ENCODE data around the gene GALNT2.

Gene GALNT2

DNA sequence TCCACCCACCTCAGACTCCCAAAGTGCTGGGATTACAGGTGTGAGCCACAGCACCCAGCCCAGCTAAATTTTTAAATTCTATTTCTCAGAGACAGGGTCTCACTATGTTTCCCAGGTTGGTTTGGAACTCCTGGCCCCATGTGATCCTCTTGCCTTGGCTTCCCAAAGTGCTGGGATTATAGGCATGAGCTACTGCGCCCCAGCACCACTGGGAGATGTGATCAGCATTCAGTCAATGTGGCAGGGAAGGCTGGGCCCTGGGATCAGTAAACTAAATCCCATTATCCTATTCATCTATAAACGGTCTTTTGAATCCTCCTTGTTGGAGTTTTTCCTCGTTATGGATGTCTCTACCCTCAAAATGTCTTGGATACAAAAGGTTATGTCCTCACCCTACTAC is 245.6 kb downstream of the GALNT2 start:
- DNase-seq = no peak

DNA sequence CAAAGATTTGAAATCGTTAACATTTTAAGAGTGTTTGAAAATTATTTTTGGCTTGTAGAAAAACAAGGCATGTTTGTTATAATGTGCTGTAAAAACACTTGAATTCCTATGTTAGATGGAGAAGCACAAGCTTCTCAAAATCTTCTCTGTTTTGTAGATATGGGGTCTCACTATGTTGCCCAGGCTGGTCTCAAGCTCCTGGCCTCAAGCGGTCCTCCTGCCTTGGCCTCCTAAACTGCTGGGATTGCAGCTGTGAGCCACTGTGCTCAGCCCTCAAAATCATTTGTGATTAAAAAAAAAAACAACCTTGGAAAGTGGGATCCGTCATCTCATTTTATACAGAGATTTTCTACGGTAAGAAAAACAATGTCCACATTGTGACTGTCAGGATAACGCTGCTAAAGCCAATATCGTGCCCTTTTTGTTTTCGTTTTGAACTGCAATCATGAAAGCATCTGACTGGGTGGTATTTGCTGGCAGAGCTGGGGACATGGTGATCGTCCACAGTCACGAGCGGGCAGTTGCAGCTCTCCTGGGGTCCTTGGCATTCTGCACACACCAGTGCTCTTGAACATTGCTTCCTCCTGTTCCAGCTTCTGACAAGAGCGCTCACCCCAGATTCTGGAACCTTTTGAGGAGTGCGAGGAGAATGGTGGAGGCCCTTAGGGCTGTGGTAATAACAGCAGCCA is 246.6 kb downstream of the GALNT2 start:
- no peak for DNase-seq

GRCh38 chr1:230314142-230314470 is 247.1 kb downstream of the GALNT2 start:
- DNase-seq = no peak

DNA sequence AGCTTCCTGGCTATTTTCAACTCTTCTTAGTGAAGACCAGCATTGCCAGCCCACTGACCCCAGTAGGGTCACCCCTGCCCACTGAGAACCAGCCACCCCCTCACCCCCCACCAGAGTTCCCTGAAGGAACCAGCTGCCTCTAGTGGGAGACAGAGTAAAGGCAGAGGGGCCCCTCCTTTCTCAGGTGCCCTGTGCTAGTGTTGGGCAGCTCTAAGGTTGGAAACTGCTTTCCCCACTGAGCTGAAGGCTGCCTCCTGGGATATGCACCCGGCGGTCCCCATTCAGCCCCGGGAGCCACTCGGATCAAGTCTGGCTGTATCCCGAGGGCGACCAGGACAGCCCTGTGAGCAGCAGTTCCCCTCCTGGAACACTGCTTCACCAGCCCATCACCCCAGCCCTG is 248.1 kb downstream of the GALNT2 start:
- DNase-seq = no peak

DNA sequence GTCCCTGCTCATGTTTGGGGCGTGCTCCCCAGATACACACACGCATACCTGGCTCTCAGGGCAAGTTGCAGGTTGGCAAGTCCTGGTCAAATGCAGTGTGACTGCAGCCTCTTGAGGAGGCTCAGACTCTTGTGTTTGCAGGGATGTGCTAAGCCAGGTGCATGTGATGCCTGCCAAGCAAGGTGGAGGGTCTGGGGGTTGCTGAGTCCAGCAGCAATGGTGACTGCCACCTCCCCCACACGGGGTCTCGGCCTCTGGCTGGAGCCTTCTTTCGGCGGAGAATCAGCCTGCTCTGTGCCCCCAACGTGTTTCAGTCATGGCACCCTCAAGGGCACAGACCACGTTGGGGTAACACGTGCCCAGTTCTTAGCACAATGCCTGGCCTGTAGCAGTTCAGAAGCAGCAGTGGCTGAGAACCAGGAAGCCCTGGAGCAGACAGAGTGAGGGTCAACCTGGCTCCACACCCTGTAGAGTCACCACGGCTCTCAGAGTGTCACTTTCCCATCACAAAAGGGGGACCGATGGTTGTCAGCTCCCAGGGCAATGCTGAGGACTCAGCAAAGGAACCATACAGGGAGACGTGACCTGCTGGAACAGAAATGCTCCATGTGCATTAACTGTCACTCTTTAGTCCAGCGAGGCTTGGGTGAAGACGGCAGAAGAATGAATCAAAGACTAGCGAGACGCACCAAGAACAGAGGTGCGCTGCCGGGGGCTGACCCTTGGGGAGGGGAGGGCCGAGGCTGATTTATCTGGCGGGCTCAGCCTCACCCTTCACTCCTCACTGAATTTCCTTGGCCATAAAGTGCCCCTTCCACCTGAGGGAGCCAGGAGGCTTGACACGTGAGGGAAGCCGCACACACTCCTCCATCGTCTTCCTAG is 250.1 kb downstream of the GALNT2 start:
- DNase-seq = no peak

GRCh38 chr1:230317823-230318819 is 251.1 kb downstream of the GALNT2 start:
- DNase-seq = no peak

- no peak for DNase-seq
Observed at GRCh38 chr1:230319014-230319747, 252.1 kb downstream of the GALNT2 start.

DNA sequence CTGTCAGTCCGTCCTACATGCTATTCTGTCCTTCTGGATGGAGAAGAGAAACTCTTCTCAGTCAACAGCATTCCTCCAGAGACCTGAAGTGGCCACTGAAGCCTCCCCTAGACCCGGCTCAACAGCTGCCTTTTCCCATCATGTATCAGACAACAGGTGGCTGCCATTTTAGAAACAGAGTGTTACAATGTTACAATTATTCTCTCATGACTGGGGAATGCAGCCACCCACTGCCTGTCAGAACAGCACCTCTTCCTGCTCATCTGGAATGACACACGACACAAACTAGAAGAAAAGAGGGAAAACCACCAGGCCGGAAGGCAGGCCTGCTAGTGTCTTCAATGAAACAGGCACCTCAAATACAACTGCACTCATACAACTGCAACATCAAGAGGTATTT is 253.8 kb downstream of the GALNT2 start:
- no peak for DNase-seq

GRCh38 chr1:230321341-230321740 is 254.3 kb downstream of the GALNT2 start:
- DNase-seq = no peak

DNA sequence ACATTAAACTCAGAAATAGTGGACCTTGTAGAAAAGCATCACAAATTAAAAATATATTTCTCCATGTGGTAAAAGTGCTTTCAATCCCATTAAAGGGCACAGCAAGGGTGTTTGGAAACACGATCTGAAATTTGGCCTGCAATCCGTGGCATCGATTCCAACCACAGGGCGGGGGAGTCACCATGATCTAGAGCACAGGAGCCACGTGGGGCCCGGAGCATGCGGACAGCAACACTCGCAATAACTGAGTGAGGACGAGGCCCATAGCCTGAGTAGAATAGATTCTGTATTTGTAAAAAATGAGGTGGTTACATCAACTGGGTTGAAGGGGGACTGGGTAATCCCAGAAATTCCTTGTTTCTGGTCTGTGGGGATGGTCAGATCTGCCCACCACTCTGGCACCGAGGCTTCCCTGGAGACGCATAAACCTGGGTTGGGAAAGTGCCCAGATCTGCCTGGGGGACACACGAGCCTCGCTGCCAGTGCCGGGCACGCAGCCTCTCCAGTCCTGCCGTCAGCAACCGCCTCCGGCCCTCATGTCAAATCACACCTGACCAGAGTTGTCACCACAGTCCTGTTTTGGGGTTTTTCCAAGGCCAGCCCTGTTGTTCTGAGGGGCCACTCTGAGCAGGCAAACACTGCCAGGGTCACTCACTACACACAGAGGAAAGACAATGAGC is 254.8 kb downstream of the GALNT2 start:
- DNase-seq = no peak

- DNase-seq = no peak
Observed at GRCh38 chr1:230322421-230322756, 255.4 kb downstream of the GALNT2 start.

DNA sequence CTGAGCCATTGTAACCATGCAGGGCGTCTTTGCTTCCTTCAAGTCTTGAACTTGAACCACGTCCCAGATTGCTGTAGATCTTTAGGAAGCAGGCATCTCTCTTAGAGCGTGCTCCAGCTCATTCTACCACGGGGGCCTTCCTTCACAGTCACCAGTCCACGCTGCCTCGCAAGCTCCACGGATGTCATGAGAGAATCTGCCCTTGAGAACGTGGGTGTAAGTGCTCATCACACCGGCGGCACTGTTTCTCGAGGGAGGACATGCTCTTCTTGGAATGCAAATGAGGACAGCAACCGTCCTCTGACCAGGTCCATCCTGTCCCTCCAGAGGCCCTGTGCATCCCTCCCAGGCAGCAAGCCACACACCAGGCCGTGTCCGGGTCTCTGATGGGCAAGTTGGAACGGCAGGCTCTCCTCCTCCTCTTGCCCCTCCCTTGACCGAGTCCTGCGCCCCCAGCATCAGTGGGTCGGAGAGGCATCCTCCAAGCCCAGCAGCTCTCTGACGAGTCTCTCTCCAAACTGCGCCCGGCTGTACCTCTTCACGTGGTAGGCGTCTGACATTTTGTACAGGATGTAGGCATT is 256.0 kb downstream of the GALNT2 start:
- DNase-seq = no peak

DNA sequence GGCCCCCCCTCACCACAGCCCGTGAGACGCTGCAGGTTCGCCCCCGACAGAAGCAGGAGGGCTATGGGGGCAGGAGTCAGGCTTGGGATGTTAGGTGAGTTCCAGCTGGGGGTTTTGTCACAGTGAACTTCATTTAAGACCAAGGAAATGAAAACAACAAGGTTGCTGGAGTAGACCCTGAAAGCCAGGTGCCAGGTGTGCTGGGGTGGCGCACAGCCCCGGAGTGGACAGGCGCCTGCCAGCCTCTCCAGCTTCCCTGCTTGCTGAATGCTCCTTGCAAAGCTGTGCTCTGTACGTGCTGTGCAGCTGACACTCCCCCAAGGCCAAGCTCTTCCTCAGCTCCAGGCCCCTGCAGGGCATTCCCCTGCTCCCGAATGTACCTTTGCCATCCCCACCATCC is 256.6 kb downstream of the GALNT2 start:
- no peak for DNase-seq

DNA sequence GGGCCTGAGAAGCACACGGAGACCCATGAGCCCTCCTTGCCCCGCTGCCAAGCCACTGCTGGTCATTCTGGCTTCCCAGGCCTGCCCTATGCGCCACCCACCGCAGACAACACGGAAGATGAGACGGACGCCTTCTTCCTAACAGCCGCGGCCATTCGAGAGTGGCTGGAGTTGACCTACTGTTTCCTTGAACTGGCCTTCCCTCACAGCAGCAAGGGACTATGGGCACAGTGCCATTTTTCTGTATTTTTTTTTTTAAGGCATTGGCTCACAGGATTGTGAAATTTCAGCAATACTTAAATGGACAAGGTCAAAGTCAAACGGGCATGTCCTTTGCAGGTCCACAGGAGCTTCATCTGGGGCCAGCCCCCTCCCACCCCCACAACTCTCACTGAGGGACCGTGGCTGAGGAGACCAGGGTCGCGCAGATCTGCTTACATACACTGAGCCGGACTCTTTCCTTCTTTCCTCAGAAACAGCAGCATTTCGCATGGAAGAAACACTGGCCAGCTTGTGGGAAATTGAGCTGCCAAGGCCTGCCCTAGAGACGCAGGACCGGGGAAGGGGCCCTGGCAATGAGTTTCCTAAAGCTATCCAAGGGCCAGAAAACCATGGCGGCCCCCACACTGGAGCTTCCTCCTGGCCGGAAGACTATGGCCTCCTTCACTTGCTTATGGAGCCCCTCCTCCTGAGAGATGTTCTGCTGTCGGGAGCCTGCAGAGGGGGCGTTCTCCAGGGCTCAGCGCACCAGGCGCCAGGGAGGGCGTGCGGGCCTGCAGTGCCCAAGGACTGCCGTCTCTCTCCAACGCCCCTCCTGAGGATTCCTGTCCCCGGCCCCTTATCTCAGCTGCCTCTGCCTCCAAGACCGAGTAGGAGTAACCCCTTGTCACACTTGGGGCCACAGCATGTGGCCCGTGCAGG is 260.2 kb downstream of the GALNT2 start:
- DNase-seq = no peak

DNA sequence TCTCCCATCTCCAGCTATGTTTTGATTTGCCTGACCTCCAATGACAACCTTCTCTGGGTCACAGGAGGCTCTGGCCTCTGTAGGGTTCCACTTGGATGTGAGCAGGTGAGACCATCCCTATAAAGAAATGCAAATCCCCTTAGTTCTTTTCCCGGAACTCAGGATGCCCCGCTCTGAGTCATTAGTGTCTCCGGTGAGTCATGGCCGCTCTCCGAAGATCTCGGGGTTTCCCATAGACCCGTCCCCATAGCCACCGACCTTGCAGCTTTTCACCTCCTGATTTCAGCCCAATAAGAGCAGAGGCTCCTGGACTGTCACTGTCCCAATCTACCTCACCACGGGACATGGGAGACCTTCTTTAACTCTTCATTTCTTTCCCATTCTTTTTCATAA is 260.9 kb downstream of the GALNT2 start:
- no peak for DNase-seq

- peak; percentile 34 for DNase-seq
Observed at GRCh38 chr1:230328342-230329015, 261.4 kb downstream of the GALNT2 start.

DNA sequence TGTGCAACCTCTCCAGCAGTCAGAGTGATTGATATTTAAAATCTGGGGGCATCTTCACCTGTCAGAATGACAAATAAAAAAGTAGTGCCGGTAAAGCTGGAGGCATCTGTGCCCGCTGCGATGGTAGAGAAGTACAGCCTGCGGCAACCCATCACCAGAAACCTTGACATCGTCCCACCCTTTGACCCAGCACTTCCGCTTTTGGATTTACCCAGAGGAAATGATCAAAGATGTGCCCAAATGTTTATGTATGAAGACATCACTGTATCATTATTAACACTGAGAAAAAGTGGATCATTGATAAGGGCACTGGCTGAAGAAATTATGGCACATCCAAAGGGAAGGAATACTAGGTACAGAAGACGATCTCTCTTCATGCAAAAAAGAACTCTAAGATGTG is 263.1 kb downstream of the GALNT2 start:
- DNase-seq = no peak
